OCI-LY3 (cell line): ENCODE data around the gene RPS16.

ENCODE experiments used
- H2AFZ ChIP-seq: fragments of 200-600, 300-600 bp; shearing (Covaris generic); 2 replicates; pipeline ENCODE4 v1.6.0; 2014; ENCODE audit warnings: antibody characterized with exemption, low read depth, low read length
- H3K27ac ChIP-seq: fragments of 200-600, 300-600 bp; sonication (generic); 2 replicates; pipeline ENCODE4 v1.5.1; 2014; ENCODE audit warnings: mild to moderate bottlenecking, low read length, moderate library complexity, mixed read lengths
- H3K27me3 ChIP-seq: fragments of 200-600, 300-600 bp; sonication (generic); 2 replicates; pipeline ENCODE4 v1.6.1; 2014; ENCODE audit warnings: low read depth, low read length, mixed read lengths
- H3K36me3 ChIP-seq: fragments of 200-600, 300-600 bp; sonication (generic); replicated peaks from 2 replicates; pipeline ENCODE3; 2014; ENCODE audit warnings: low read depth, low read length, mixed read lengths
- H3K4me1 ChIP-seq: fragments of 300-600, 200-600 bp; sonication (generic); 2 replicates; pipeline ENCODE4 v1.6.1; 2014; ENCODE audit warnings: low read length, mixed read lengths
- H3K4me2 ChIP-seq: fragments of 200-600, 300-600 bp; sonication (generic); 2 replicates; pipeline ENCODE4 v1.6.1; 2014; ENCODE audit warnings: low read length, mixed read lengths
- H3K4me3 ChIP-seq: fragments of 300-600, 200-600 bp; sonication (generic); 2 replicates; pipeline ENCODE4 v1.5.1; 2014; ENCODE audit warnings: antibody characterized with exemption, mild to moderate bottlenecking, low read length, moderate library complexity
- H3K79me2 ChIP-seq: fragments of 300-600, 200-600 bp; shearing (Covaris generic); 2 replicates; pipeline ENCODE4 v1.6.1; 2014; ENCODE audit warnings: mild to moderate bottlenecking, low read length, mixed read lengths
- H3K9ac ChIP-seq: fragments of 300-600, 200-600 bp; shearing (Covaris generic); 2 replicates; pipeline ENCODE4 v1.6.0; 2014; ENCODE audit warnings: mild to moderate bottlenecking, low read length, moderate library complexity
- H3K9me3 ChIP-seq: fragments of 200-600, 300-600 bp; shearing (Covaris generic); 2 replicates; pipeline ENCODE4 v1.6.1; 2014; ENCODE audit warnings: low read length, mixed read lengths; ENCODE audit not compliant: insufficient read depth
- H4K20me1 ChIP-seq: fragments of 200-600, 300-600 bp; sonication (generic); 2 replicates; pipeline ENCODE4 v1.6.1; 2016; ENCODE audit warnings: low read length, mixed read lengths; ENCODE audit not compliant: insufficient read depth
- CTCF ChIP-seq: fragments of 200-600, 300-600 bp; sonication (generic); IDR thresholded peaks from 2 replicates; pipeline ENCODE4 v1.5.1; 2014; ENCODE audit warnings: antibody characterized with exemption, low read length, low read depth
- EZH2phosphoT487 ChIP-seq: fragments of 200-600 bp; shearing (Covaris generic); IDR thresholded peaks from 2 replicates; pipeline ENCODE4 v1.6.1; 2018; ENCODE audit warnings: antibody characterized with exemption, mixed run types, low read depth

Gene RPS16

GRCh38 chr19:39400061-39400460 lies 35.7 kb downstream of the RPS16 start:
- H3K36me3 ChIP-seq: peaks cover 22% of the 10 kb centered on the region
- H3K4me1 ChIP-seq: peaks cover 72% of the 10 kb centered on the region
- TF ChIP-seq CTCF (no peak), EZH2phosphoT487 (no peak)
- no peak overlapping the region for H3K9ac ChIP-seq
- no peak overlapping the region for H3K4me3 ChIP-seq
- H4K20me1 ChIP-seq: no peaks in the 10 kb centered on the region
- no peaks in the 10 kb centered on the region for H3K79me2 ChIP-seq
- H3K4me2 ChIP-seq: no peak overlapping the region
- H3K27me3 ChIP-seq: no peaks in the 10 kb centered on the region
- H3K9me3 ChIP-seq: no peaks in the 10 kb centered on the region; the same call in 1 of the 2 replicates
- H2AFZ ChIP-seq: no peak overlapping the region
- peak overlapping the region; percentile 7; the same call in 1 of the 2 replicates for H3K27ac ChIP-seq

DNA sequence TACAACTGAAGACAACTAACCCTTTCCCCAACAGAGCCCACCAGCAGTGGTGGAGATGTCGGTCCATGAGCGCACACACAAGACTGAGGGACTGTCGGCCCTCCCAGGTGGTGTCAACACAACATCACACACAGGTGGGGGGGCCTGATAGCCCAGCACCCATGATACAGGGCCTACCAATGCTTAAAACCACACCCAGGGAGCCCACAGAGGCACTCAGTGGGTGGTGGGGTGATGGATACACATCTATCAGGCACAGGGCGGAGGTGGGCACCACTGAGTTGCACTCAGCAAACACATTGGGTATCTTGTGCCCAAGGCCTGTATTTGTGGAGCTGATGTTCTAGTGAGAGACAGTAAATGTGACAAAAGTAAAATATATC lies 36.1 kb downstream of the RPS16 start:
- H3K9me3 ChIP-seq: no peaks in the 10 kb centered on the region; the same call in 1 of the 2 replicates
- TF ChIP-seq EZH2phosphoT487 (no peak), CTCF (no peak)
- no peaks in the 10 kb centered on the region for H4K20me1 ChIP-seq
- H3K4me2 ChIP-seq: no peak overlapping the region
- H3K79me2 ChIP-seq: no peaks in the 10 kb centered on the region
- peaks cover 23% of the 10 kb centered on the region for H3K36me3 ChIP-seq
- peak overlapping the region; percentile 7; the same call in 1 of the 2 replicates for H3K27ac ChIP-seq
- H3K27me3 ChIP-seq: no peaks in the 10 kb centered on the region
- H3K4me3 ChIP-seq: no peak overlapping the region
- H3K9ac ChIP-seq: no peak overlapping the region
- peaks cover 68% of the 10 kb centered on the region for H3K4me1 ChIP-seq
- H2AFZ ChIP-seq: no peak overlapping the region

DNA sequence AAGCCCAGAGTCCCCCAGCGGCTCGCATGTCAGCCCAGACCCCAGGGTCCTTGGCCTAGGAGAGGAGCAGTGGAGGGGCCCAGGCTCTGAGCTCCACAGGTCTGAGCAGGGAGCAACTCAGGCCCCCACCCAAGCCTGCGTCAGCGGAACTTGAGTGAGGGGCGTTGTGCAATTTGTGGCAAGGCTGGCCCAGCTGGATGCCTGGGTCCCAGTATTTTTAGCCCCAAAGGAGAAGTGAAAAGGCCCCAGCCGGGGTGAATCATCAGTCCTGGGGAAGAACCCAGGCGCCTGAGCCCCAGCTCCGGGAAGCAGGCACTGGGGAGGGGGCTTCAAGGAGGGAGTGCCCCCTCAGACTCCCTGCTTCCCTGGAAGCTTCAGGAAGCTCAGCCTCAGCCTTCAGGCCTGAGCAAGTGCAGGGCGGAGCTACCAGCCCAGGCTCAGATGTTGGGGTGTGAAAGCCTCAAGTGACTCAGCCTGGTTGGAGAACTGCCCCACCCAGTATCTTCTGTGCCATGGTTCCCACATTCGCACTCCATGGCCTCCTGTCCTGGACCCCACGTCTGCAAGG lies 37.4 kb downstream of the RPS16 start:
- Histone ChIP-seq H3K36me3 (peaks cover 30% of the 10 kb centered on the region), H3K9me3 (no peaks in the 10 kb centered on the region; the same call in 1 of the 2 replicates), H3K79me2 (peaks cover 3% of the 10 kb centered on the region; the same call in 1 of the 2 replicates), H3K4me1 (peaks cover 57% of the 10 kb centered on the region), H2AFZ (no peak overlapping the region), H3K27ac (peak overlapping the region; percentile 92), H3K4me2 (peak overlapping the region; percentile 69), H3K27me3 (no peaks in the 10 kb centered on the region), H3K9ac (peak overlapping the region; percentile 70), H4K20me1 (no peaks in the 10 kb centered on the region), H3K4me3 (peak overlapping the region; percentile 31)
- TF ChIP-seq EZH2phosphoT487 (no peak), CTCF (no peak)

GRCh38 chr19:39397360-39398296 lies 38.1 kb downstream of the RPS16 start:
- Histone ChIP-seq H3K9me3 (no peaks in the 10 kb centered on the region; the same call in 1 of the 2 replicates), H3K27ac (peak overlapping the region; percentile 92), H3K4me2 (peak overlapping the region; percentile 69), H3K79me2 (peaks cover 8% of the 10 kb centered on the region), H3K36me3 (peaks cover 32% of the 10 kb centered on the region), H3K4me1 (peaks cover 50% of the 10 kb centered on the region), H2AFZ (no peak overlapping the region), H3K9ac (peak overlapping the region; percentile 70), H3K27me3 (no peaks in the 10 kb centered on the region), H3K4me3 (peak overlapping the region; percentile 31), H4K20me1 (no peaks in the 10 kb centered on the region)
- TF ChIP-seq EZH2phosphoT487 (no peak), CTCF (peak; percentile 95)
